ENCODE data around the gene WWC2. TPM values are rescaled to one million over a fixed set of nuclear protein-coding genes. Genes with fewer than 3 reads are reported as not detected.

WWC2 gene
- total RNA-seq, 1 experiment from 2014 or later, result 126 TPM

GRCh38 chr4:183095199-183095512 is 3.9 kb upstream of the WWC2 start (continued):
- TF ChIP-seq FOXP4 (CRISPR knock-in tag; IDR thresholded peaks at IDR 0.05) (no peak), JAZF1 (CRISPR knock-in tag; IDR thresholded peaks at IDR 0.05) (no peak), CREB1 (CRISPR knock-in tag; IDR thresholded peaks at IDR 0.05) (no peak), GABPB1 (CRISPR knock-in tag; IDR thresholded peaks at IDR 0.05) (no peak), MYBL2 (CRISPR knock-in tag; IDR thresholded peaks at IDR 0.05) (no peak), GTF2I (CRISPR knock-in tag; conservative IDR thresholded peaks at IDR 0.05) (no peak)
- TF ChIP-seq, protein P1, sequence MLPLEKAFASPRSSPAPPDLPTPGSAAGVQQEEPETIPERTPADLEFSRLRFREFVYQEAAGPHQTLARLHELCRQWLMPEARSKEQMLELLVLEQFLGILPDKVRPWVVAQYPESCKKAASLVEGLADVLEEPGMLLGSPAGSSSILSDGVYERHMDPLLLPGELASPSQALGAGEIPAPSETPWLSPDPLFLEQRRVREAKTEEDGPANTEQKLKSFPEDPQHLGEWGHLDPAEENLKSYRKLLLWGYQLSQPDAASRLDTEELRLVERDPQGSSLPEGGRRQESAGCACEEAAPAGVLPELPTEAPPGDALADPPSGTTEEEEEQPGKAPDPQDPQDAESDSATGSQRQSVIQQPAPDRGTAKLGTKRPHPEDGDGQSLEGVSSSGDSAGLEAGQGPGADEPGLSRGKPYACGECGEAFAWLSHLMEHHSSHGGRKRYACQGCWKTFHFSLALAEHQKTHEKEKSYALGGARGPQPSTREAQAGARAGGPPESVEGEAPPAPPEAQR (CRISPR knock-in tag; IDR thresholded peaks at IDR 0.05), result no peak
- TF ChIP-seq, protein P2, sequence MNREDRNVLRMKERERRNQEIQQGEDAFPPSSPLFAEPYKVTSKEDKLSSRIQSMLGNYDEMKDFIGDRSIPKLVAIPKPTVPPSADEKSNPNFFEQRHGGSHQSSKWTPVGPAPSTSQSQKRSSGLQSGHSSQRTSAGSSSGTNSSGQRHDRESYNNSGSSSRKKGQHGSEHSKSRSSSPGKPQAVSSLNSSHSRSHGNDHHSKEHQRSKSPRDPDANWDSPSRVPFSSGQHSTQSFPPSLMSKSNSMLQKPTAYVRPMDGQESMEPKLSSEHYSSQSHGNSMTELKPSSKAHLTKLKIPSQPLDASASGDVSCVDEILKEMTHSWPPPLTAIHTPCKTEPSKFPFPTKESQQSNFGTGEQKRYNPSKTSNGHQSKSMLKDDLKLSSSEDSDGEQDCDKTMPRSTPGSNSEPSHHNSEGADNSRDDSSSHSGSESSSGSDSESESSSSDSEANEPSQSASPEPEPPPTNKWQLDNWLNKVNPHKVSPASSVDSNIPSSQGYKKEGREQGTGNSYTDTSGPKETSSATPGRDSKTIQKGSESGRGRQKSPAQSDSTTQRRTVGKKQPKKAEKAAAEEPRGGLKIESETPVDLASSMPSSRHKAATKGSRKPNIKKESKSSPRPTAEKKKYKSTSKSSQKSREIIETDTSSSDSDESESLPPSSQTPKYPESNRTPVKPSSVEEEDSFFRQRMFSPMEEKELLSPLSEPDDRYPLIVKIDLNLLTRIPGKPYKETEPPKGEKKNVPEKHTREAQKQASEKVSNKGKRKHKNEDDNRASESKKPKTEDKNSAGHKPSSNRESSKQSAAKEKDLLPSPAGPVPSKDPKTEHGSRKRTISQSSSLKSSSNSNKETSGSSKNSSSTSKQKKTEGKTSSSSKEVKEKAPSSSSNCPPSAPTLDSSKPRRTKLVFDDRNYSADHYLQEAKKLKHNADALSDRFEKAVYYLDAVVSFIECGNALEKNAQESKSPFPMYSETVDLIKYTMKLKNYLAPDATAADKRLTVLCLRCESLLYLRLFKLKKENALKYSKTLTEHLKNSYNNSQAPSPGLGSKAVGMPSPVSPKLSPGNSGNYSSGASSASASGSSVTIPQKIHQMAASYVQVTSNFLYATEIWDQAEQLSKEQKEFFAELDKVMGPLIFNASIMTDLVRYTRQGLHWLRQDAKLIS (CRISPR knock-in tag; IDR thresholded peaks at IDR 0.05; ENCODE audit: borderline replicate concordance), result no peak

DNA sequence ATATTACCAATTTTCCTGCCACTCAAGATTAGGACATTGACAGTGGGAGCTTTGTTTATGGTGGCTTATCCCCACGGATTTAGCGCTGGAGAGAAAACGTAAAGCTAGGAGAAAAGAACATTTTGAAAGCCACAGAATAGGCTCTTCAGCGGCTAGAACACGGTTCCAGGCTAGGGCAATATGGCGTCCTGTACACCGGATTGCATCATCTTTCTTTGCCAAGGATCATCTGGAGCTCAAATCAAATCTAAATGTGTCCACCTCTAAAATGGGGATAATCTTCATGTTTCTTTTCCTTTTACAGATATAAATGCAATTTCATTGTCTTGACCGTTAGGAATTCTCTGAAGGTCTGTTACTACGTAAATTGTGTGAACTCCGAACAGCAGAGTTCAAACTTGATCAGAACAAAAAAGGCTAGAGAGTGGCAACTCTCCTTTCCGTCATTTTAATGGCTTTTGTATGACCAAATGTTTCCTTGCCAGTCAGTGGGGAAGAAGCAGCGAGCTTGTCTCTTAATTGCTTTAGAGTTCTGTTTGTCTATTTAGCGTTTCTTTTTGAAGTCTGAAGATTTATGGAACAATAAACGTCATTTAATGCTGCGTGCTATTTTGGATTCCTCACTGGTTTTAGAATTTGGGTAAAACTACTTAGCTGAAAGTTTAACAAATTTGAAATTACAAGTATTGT is 2.6 kb upstream of the WWC2 start:
- H3K9me3 Mint-ChIP-seq, result no peaks in the 10 kb centered on the region
- H3K4me3 Mint-ChIP-seq, result peak overlapping the region; percentile 91
- DNase-seq (ENCODE audit: low spot score) (no peak), ATAC-seq (no peak)
- H3K27me3 Mint-ChIP-seq (ENCODE audit: low read depth), result peaks cover 3% of the 10 kb centered on the region
- TF ChIP-seq ETV6 (CRISPR knock-in tag; IDR thresholded peaks at IDR 0.05) (no peak), ZBTB21 (CRISPR knock-in tag; IDR thresholded peaks at IDR 0.05; ENCODE audit: borderline replicate concordance) (no peak), ZNF281 (CRISPR knock-in tag; IDR thresholded peaks at IDR 0.05) (no peak), ZNF232 (CRISPR knock-in tag; IDR thresholded peaks at IDR 0.05) (no peak), GABPB1 (CRISPR knock-in tag; IDR thresholded peaks at IDR 0.05) (0 out of 2 replicates have a peak, but pooled peaks have one; percentile 30)
- TF ChIP-seq, protein P3, sequence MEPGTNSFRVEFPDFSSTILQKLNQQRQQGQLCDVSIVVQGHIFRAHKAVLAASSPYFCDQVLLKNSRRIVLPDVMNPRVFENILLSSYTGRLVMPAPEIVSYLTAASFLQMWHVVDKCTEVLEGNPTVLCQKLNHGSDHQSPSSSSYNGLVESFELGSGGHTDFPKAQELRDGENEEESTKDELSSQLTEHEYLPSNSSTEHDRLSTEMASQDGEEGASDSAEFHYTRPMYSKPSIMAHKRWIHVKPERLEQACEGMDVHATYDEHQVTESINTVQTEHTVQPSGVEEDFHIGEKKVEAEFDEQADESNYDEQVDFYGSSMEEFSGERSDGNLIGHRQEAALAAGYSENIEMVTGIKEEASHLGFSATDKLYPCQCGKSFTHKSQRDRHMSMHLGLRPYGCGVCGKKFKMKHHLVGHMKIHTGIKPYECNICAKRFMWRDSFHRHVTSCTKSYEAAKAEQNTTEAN (CRISPR knock-in tag; IDR thresholded peaks at IDR 0.05), result no peak
- TF ChIP-seq, protein P1 (CRISPR knock-in tag; IDR thresholded peaks at IDR 0.05), result no peak
- H3K36me3 Mint-ChIP-seq, result no peaks in the 10 kb centered on the region
- POLR2A ChIA-PET, result interaction anchor here (3.5 kb wide), 1 partner anchor 87 kb away, joined by 38 read pairs; no protein-coding TSS in a partner anchor
- CTCF ChIA-PET, result interaction anchor here (0.9 to 3.3 kb wide), 4 partner anchors 20 to 166 kb away, joined by 3 to 22 read pairs (median 12); no protein-coding TSS in a partner anchor
- H3K27ac Mint-ChIP-seq, result peak overlapping the region; percentile 96
- H3K4me1 Mint-ChIP-seq, result peaks cover 29% of the 10 kb centered on the region
